SK-N-SH (cell line): ENCODE results near the gene SETX. TPM values are rescaled to one million over a fixed set of nuclear protein-coding genes. Genes with fewer than 3 reads are reported as not detected.

Experiments
- CTCF ChIA-PET: fragments of 300-600, 350-600 bp; formaldehyde crosslinking; extraction: SDS; loops from one replicate; lab custom pipeline; 2021; lab: Yijun Ruan, JAX
- POLR2A ChIA-PET: fragments of 350-600 bp; sonication (Branson Sonifier 250); formaldehyde crosslinking; extraction: SDS; loops from one replicate; lab custom pipeline; 2020; ENCODE audit warnings: antibody characterized with exemption, inconsistent platforms; lab: Yijun Ruan, JAX
- DNase-seq: peaks from one replicate; pipeline ENCODE4 v3.0.0; 2012
- H2AFZ ChIP-seq: fragments of 200-600 bp; sonication (generic); 2 replicates; pipeline ENCODE4 v1.8.1; 2016; ENCODE audit warnings: antibody characterized with exemption, mild to moderate bottlenecking, low read depth
- H3F3A ChIP-seq: fragments of 200-600 bp; sonication (generic); replicated peaks from 2 replicates; pipeline ENCODE3; 2016; ENCODE audit warnings: antibody characterized with exemption, mild to moderate bottlenecking; ENCODE audit not compliant: insufficient read depth
- H3K27ac ChIP-seq, 2 experiments: fragments of 200-500 bp in 1 of 2; fragments of 200-600 bp in 1 of 2; sonication (Bioruptor generic) in 1 of 2; sonication (generic), shearing (Covaris generic) in 1 of 2; 2 replicates each; pipeline versions ENCODE4 v1.5.1 to v1.6.1; 2014 to 2016; ENCODE audit warnings: low read depth in 2 of 2, inconsistent platforms in 1 of 2, low read length in 1 of 2, mild to moderate bottlenecking in 1 of 2, mixed read lengths in 1 of 2
- H3K27me3 ChIP-seq: fragments of 200-600 bp; sonication (generic), shearing (Covaris generic); 2 replicates; pipeline ENCODE4 v1.6.1; 2016; ENCODE audit warnings: mixed run types; ENCODE audit not compliant: insufficient read depth
- H3K36me3 ChIP-seq, 2 experiments: fragments of 200-500 bp in 1 of 2; fragments of 200-600 bp in 1 of 2; sonication (Bioruptor generic) in 1 of 2; sonication (generic) in 1 of 2; replicated peaks in 1 of 2; 2 replicates each; pipeline versions ENCODE3 to v1.5.1; 2014 to 2016; ENCODE audit warnings: low read length in 1 of 2, mild to moderate bottlenecking in 1 of 2; ENCODE audit not compliant: insufficient read depth in 2 of 2, control insufficient read depth in 1 of 2
- H3K4me1 ChIP-seq, 2 experiments: fragments of 200-500 bp in 1 of 2; fragments of 200-600 bp in 1 of 2; sonication (Bioruptor generic) in 1 of 2; sonication (generic), shearing (Covaris generic) in 1 of 2; 2 replicates each; pipeline versions ENCODE4 v1.5.1 to v1.6.1; 2014 to 2016; ENCODE audit warnings: low read depth in 1 of 2, low read length in 1 of 2, mixed run types in 1 of 2; ENCODE audit not compliant: insufficient read depth in 2 of 2, control insufficient read depth in 1 of 2
- H3K4me2 ChIP-seq: fragments of 200-600 bp; sonication (generic), shearing (Covaris generic); 2 replicates; pipeline ENCODE4 v1.6.1; 2017; ENCODE audit warnings: mixed run types
- H3K4me3 ChIP-seq, 2 experiments: fragments of 200-500 bp in 1 of 2; fragments of 200-600 bp in 1 of 2; sonication (Bioruptor generic) in 1 of 2; sonication (generic), shearing (Covaris generic) in 1 of 2; 2 replicates each; pipeline versions ENCODE4 v1.5.1 to v1.8.1; 2014 to 2016; ENCODE audit warnings: low read depth in 2 of 2, inconsistent platforms in 1 of 2, low read length in 1 of 2, mild to moderate bottlenecking in 1 of 2, mixed read lengths in 1 of 2, moderate library complexity in 1 of 2
- H3K79me2 ChIP-seq: fragments of 200-600 bp; sonication (generic); 2 replicates; pipeline ENCODE4 v1.8.1; 2017; ENCODE audit warnings: mild to moderate bottlenecking; ENCODE audit not compliant: insufficient read depth
- H3K9ac ChIP-seq: fragments of 200-600 bp; sonication (generic); 2 replicates; pipeline ENCODE4 v1.6.1; 2017; ENCODE audit warnings: mixed run types
- H3K9me2 ChIP-seq: fragments of 200-600 bp; sonication (generic); 2 replicates; pipeline ENCODE4 v1.6.1; 2017; ENCODE audit warnings: mixed run types
- H3K9me3 ChIP-seq: fragments of 200-600 bp; sonication (generic); 2 replicates; pipeline ENCODE4 v1.6.1; 2017; ENCODE audit warnings: mixed run types, mild to moderate bottlenecking, moderate library complexity
- H4K20me1 ChIP-seq: fragments of 200-600 bp; sonication (generic); 2 replicates; pipeline ENCODE4 v1.6.1; 2017; ENCODE audit warnings: mild to moderate bottlenecking, mixed run types; ENCODE audit not compliant: insufficient read depth
- CHD2 ChIP-seq: fragments of 150-350 bp; IDR thresholded peaks from 2 replicates; pipeline ENCODE4 v1.6.1; 2018; ENCODE audit warnings: low read length; ENCODE audit not compliant: partially characterized antibody
- ELF1 ChIP-seq: IDR thresholded peaks from 2 replicates; pipeline ENCODE4 v1.4.0; 2012
- FOSL2 ChIP-seq: IDR thresholded peaks from 2 replicates; pipeline ENCODE4 v1.4.0; 2012; ENCODE audit warnings: low read depth, mild to moderate bottlenecking, moderate library complexity, borderline replicate concordance
- FOXJ3 ChIP-seq: sonication (generic); formaldehyde crosslinking; IDR thresholded peaks from 2 replicates; pipeline ENCODE4 v1.5.1; 2020; ENCODE audit warnings: mild to moderate bottlenecking, missing genetic modification reagents
- GATA2 ChIP-seq: sonication (generic); formaldehyde crosslinking; IDR thresholded peaks from 2 replicates; pipeline ENCODE4 v1.5.0; 2020; ENCODE audit warnings: mild to moderate bottlenecking, missing genetic modification reagents
- IRF3 ChIP-seq: fragments of 150-350 bp; IDR thresholded peaks from 2 replicates; pipeline ENCODE4 v1.6.1; 2016; ENCODE audit warnings: mild to moderate bottlenecking, low read depth, low read length
- MEF2A ChIP-seq: IDR thresholded peaks from 2 replicates; pipeline ENCODE4 v1.4.0; 2012; ENCODE audit warnings: low read depth, borderline replicate concordance
- MXI1 ChIP-seq: IDR thresholded peaks from 2 replicates; pipeline ENCODE4 v1.6.1; 2012; ENCODE audit warnings: mild to moderate bottlenecking, low read depth, low read length, improper control_type of control experiment
- NFIC ChIP-seq: IDR thresholded peaks from 2 replicates; pipeline ENCODE4 v1.4.0; 2012; ENCODE audit warnings: borderline replicate concordance
- RCOR1 ChIP-seq: fragments of 150-350 bp; IDR thresholded peaks from 2 replicates; pipeline ENCODE4 v1.6.1; 2017; ENCODE audit warnings: antibody characterized with exemption, low read length
- RXRA ChIP-seq: IDR thresholded peaks from 2 replicates; pipeline ENCODE4 v1.4.0; 2012; ENCODE audit warnings: low read depth, mild to moderate bottlenecking, borderline replicate concordance
- SIN3A ChIP-seq: IDR thresholded peaks from 2 replicates; pipeline ENCODE4 v1.6.1; 2012; ENCODE audit warnings: low read depth, mild to moderate bottlenecking, low read length, moderate library complexity, borderline replicate concordance
- USF2 ChIP-seq: fragments of 150-350 bp; IDR thresholded peaks from 2 replicates; pipeline ENCODE4 v1.6.1; 2017; ENCODE audit warnings: antibody characterized with exemption, low read length, low read depth, borderline replicate concordance
- YY1 ChIP-seq: IDR thresholded peaks from 2 replicates; pipeline ENCODE4 v1.4.0; 2012; ENCODE audit warnings: low read depth, mild to moderate bottlenecking
- WGBS: methylation state at CpG from one replicate; pipeline ENCODE4 v1.1.6; 2017; ENCODE audit warnings: low lambda C conversion rate; 5-methylcytosine and 5-hydroxymethylcytosine counted together
- polyA plus RNA-seq, 3 experiments: library from polyadenylated mRNA; depleted of rRNA; stranded (reverse); fragments of >200 nt; gene quantifications; 2 replicates each; pipeline ENCODE4 v1.2.3, GENCODE V29; 2012
- TF ChIP-seq, protein P1 (sequence below): IDR thresholded peaks from 2 replicates; pipeline ENCODE4 v1.4.0; 2012; ENCODE audit warnings: low read depth
- TF ChIP-seq, protein P2 (sequence below): IDR thresholded peaks from 2 replicates; pipeline ENCODE4 v1.4.0; 2012; ENCODE audit warnings: low read depth, borderline replicate concordance
- TF ChIP-seq, protein P3 (sequence below): IDR thresholded peaks from 2 replicates; pipeline ENCODE4 v1.4.0; 2012; ENCODE audit warnings: low read depth, borderline replicate concordance

SETX gene, protein sequence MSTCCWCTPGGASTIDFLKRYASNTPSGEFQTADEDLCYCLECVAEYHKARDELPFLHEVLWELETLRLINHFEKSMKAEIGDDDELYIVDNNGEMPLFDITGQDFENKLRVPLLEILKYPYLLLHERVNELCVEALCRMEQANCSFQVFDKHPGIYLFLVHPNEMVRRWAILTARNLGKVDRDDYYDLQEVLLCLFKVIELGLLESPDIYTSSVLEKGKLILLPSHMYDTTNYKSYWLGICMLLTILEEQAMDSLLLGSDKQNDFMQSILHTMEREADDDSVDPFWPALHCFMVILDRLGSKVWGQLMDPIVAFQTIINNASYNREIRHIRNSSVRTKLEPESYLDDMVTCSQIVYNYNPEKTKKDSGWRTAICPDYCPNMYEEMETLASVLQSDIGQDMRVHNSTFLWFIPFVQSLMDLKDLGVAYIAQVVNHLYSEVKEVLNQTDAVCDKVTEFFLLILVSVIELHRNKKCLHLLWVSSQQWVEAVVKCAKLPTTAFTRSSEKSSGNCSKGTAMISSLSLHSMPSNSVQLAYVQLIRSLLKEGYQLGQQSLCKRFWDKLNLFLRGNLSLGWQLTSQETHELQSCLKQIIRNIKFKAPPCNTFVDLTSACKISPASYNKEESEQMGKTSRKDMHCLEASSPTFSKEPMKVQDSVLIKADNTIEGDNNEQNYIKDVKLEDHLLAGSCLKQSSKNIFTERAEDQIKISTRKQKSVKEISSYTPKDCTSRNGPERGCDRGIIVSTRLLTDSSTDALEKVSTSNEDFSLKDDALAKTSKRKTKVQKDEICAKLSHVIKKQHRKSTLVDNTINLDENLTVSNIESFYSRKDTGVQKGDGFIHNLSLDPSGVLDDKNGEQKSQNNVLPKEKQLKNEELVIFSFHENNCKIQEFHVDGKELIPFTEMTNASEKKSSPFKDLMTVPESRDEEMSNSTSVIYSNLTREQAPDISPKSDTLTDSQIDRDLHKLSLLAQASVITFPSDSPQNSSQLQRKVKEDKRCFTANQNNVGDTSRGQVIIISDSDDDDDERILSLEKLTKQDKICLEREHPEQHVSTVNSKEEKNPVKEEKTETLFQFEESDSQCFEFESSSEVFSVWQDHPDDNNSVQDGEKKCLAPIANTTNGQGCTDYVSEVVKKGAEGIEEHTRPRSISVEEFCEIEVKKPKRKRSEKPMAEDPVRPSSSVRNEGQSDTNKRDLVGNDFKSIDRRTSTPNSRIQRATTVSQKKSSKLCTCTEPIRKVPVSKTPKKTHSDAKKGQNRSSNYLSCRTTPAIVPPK (N-terminal part only)
- polyA plus RNA-seq (2012; rRNA removed) = 12.3 and 15.0 TPM in 2 replicates
- polyA plus RNA-seq (2012; cell fraction: cytosol; rRNA removed) = 12.8 and 13.5 TPM in 2 replicates
- polyA plus RNA-seq (2012; cell fraction: nucleus; rRNA removed) = 21.5 and 28.5 TPM in 2 replicates

DNA sequence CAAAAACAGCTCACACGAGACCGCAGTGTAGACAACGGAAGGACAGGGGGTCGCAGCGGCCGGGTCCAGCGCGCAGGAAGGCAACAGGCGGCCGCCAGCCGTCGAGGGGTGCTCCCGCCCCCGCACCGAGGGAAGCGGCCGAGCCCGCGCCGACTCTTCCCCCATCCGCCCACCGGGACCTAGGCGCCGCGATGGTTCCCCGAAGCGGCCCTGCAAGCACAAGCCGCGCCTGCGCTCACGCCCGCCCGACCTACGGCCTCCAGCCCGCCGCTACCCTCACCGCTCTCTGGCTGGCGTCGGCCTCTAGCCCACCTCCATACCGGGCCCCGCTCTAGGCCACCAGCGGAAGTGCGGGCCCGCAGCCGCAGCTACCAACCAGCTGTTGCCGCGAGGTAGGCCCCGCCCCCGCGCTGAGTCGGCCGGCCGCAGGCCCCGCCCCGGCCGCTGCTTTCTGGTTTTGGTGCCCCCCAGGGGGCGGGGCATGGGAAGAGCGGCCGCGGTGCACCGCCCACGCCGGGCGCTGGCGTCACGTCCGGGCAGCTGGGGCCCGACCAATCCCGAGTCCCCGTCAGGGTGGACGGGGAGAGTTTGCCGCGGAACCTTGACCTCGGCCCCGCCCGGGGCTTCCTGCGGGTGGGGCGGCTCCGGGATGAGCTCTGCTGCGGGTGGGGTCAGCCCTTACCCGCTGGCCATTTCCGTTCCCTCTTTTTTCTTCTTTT is at the start of gene SETX:
Gene SETX, minus strand, starts transcription at position 350 of the 719 bp plus-strand sequence. CDS start 5,558 bp downstream, outside the sequence.
- peak within 1 kb of the TSS; percentile 88 to 90 for H3K27ac ChIP-seq
- H3K79me2 ChIP-seq = peaks cover 47% of the 10 kb centered on the region
- ChIA-PET CTCF (interaction anchor here (0.9 to 1.0 kb wide), 2 partner anchors 60 to 220 kb away, joined by 3 read pairs; no protein-coding TSS in a partner anchor), POLR2A (interaction anchor here (0.5 to 2.6 kb wide), 7 partner anchors 8 to 315 kb away, joined by 3 to 13 read pairs (median 3); partner anchors contain the start of genes DDX31 and GTF3C4)
- peaks cover 3% of the 10 kb centered on the region for H3F3A ChIP-seq
- peak within 1 kb of the TSS; percentile 87 for H3K4me2 ChIP-seq
- peak; percentile 99 for DNase-seq
- H3K9ac ChIP-seq = peak within 1 kb of the TSS; percentile 97
- H4K20me1 ChIP-seq = peaks cover 6% of the 10 kb centered on the region; the same call in 1 of the 2 replicates
- no peaks in the 10 kb centered on the region for H3K9me3 ChIP-seq
- under 1% methylated on average over 40 of the region's 82 CpGs for WGBS
- peak within 1 kb of the TSS; percentile 77 to 92 for H3K4me3 ChIP-seq
- no peaks in the 10 kb centered on the region for H3K9me2 ChIP-seq
- H3K36me3 ChIP-seq = peaks cover 30 to 37% of the 10 kb centered on the region in 2 experiments
- H3K27me3 ChIP-seq = no peaks in the 10 kb centered on the region
- H2AFZ ChIP-seq = peak within 1 kb of the TSS; percentile 100
- peaks cover 12 to 17% of the 10 kb centered on the region in 2 experiments for H3K4me1 ChIP-seq
- TF ChIP-seq GATA2 = no peak
- TF ChIP-seq FOXJ3 (CRISPR knock-in tag) = no peak
- TF ChIP-seq FOSL2 = no peak
- no peak for TF ChIP-seq IRF3
- TF ChIP-seq USF2 = no peak
- TF ChIP-seq RXRA = no peak
- TF ChIP-seq, protein P1, sequence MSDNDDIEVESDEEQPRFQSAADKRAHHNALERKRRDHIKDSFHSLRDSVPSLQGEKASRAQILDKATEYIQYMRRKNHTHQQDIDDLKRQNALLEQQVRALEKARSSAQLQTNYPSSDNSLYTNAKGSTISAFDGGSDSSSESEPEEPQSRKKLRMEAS = no peak; the same call in 1 of the 2 replicates
- TF ChIP-seq MXI1 = peak; percentile 49; the same call in 1 of the 2 replicates
- TF ChIP-seq, protein P2, sequence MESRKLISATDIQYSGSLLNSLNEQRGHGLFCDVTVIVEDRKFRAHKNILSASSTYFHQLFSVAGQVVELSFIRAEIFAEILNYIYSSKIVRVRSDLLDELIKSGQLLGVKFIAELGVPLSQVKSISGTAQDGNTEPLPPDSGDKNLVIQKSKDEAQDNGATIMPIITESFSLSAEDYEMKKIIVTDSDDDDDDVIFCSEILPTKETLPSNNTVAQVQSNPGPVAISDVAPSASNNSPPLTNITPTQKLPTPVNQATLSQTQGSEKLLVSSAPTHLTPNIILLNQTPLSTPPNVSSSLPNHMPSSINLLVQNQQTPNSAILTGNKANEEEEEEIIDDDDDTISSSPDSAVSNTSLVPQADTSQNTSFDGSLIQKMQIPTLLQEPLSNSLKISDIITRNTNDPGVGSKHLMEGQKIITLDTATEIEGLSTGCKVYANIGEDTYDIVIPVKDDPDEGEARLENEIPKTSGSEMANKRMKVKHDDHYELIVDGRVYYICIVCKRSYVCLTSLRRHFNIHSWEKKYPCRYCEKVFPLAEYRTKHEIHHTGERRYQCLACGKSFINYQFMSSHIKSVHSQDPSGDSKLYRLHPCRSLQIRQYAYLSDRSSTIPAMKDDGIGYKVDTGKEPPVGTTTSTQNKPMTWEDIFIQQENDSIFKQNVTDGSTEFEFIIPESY = 0 out of 2 replicates have a peak, but pooled peaks have one; percentile 25
- TF ChIP-seq ELF1 = peak; percentile 67
- no peak for TF ChIP-seq MEF2A
- TF ChIP-seq NFIC = no peak
- TF ChIP-seq SIN3A = no peak
- TF ChIP-seq YY1 = peak; percentile 58
- no peak for TF ChIP-seq CHD2
- TF ChIP-seq, protein P3, sequence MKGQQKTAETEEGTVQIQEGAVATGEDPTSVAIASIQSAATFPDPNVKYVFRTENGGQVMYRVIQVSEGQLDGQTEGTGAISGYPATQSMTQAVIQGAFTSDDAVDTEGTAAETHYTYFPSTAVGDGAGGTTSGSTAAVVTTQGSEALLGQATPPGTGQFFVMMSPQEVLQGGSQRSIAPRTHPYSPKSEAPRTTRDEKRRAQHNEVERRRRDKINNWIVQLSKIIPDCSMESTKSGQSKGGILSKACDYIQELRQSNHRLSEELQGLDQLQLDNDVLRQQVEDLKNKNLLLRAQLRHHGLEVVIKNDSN = no peak
- 0 out of 2 replicates have a peak, but pooled peaks have one; percentile 23 for TF ChIP-seq RCOR1
